ENCODE results near the gene AVP. TPM values are rescaled to one million over a fixed set of nuclear protein-coding genes. Genes with fewer than 3 reads are reported as not detected.

AVP gene
- total and polyA plus RNA-seq, 9 of the 15 experiments (the other 6 are each of a cell fraction or from before 2014, with no cell fraction given), result not detected

GRCh38 chr20:3045816-3046676, 38.5 kb downstream of the AVP start, which contains the start of gene MRPS26:
TSS of gene MRPS26 (plus strand) at chr20:3046052. CDS start at chr20:3046069, 17 bp downstream.
- Histone ChIP-seq H2AFZ (ENCODE audit: low read depth, low read length) (peak within 1 kb of the TSS; percentile 97), H3K4me1 (replicated peaks in 1 of 2; ENCODE audit: control insufficient read depth in 2 of 2, insufficient read depth in 2 of 2, low read length in 2 of 2) (peaks cover 18 to 26% of the 10 kb centered on the region in 2 experiments; a peak in 4 of 5 replicates), H3K27ac (ENCODE audit: extremely low read depth, low read depth, low read length) (peak within 1 kb of the TSS; percentile 86), H3K4me2 (ENCODE audit: insufficient read depth, low read length) (peak within 1 kb of the TSS; percentile 91), H3K79me2 (ENCODE audit: control insufficient read depth, insufficient read depth, low read length) (peaks cover 22% of the 10 kb centered on the region), H3K27me3 (ENCODE audit: control insufficient read depth in 2 of 2, insufficient read depth in 2 of 2, low read length in 2 of 2) (no peaks in the 10 kb centered on the region), H3K9me3 (replicated peaks; ENCODE audit: control insufficient read depth, insufficient read depth, low read depth, low read length) (no peaks in the 10 kb centered on the region), H3K9me1 (ENCODE audit: control insufficient read depth, insufficient read depth, low read length) (no peaks in the 10 kb centered on the region), H3K9ac (ENCODE audit: insufficient read depth in 1 of 2, low read depth in 2 of 2, low read length in 2 of 2) (peak within 1 kb of the TSS; percentile 73 to 96), H3K4me3 (peak within 1 kb of the TSS; percentile 92), H3K36me3 (ENCODE audit: control insufficient read depth, insufficient read depth, low read length) (peaks cover 30% of the 10 kb centered on the region; the same call in 2 of the 3 replicates), H4K20me1 (replicated peaks; ENCODE audit: control insufficient read depth, insufficient read depth, low read length) (no peaks in the 10 kb centered on the region)
- in situ Hi-C loops (cut with MboI), result no loop called here
- no TSS peak for BruUV-seq (replicated peaks)
- ChIA-PET POLR2A (interaction anchor here (0.6 to 1.4 kb wide), 2 partner anchors 10 to 32 kb away, joined by 3 to 5 read pairs; no protein-coding TSS in a partner anchor), CTCF (ENCODE audit: low intra/inter-chr PET ratio) (no interaction called here)
- ATAC-seq (peak; percentile 97), FAIRE-seq (peak; percentile 65), DNase-seq (ENCODE audit: extremely low read depth in 1 of 4, low spot score in 3 of 4) (peak; percentile 86 to 92 (median 88))
- WGBS (ENCODE audit: insufficient coverage, low coverage, missing lambda C conversion rate), result under 1% methylated on average over 39 of the region's 104 CpGs
- intact Hi-C loops (cut with micrococcal nuclease), result no loop called here
- TF ChIP-seq DMBX1 (CRISPR knock-in tag; IDR thresholded peaks at IDR 0.05; ENCODE audit: borderline replicate concordance) (no peak), TAL1 (IDR thresholded peaks at IDR 0.05) (no peak), TEAD2 (tag; IDR thresholded peaks at IDR 0.05) (no peak), THRAP3 (IDR thresholded peaks at IDR 0.05; ENCODE audit: borderline replicate concordance) (no peak), ZNF212 (CRISPR knock-in tag; IDR thresholded peaks at IDR 0.05) (no peak; the same call in 1 of the 2 replicates), ZNF507 (tag; conservative IDR thresholded peaks at IDR 0.05) (no peak), ZC3H11A (IDR thresholded peaks at IDR 0.05; ENCODE audit: low read depth, low read length) (no peak), ZNF764 (CRISPR knock-in tag; IDR thresholded peaks at IDR 0.05; ENCODE audit: low read depth) (no peak), LCOR (CRISPR knock-in tag; IDR thresholded peaks at IDR 0.05) (no peak), MXD1 (CRISPR knock-in tag; IDR thresholded peaks at IDR 0.05; ENCODE audit: borderline replicate concordance, poor library complexity, severe bottlenecking) (peak; percentile 11), ZFP1 (CRISPR knock-in tag; IDR thresholded peaks at IDR 0.05) (no peak), TEAD1 (CRISPR knock-in tag; IDR thresholded peaks at IDR 0.05) (peak in 1 of 2 experiments; percentile 85; a peak in 2 of 4 replicates), ZNF561 (CRISPR knock-in tag; conservative IDR thresholded peaks at IDR 0.05) (no peak), JUNB (CRISPR knock-in tag; conservative IDR thresholded peaks at IDR 0.05) (no peak), ILK (tag; IDR thresholded peaks at IDR 0.05; ENCODE audit: borderline replicate concordance, low read depth) (no peak), NCOA6 (IDR thresholded peaks at IDR 0.05) (no peak), ZNF354B (CRISPR knock-in tag; IDR thresholded peaks at IDR 0.05) (no peak), NR4A1 (CRISPR knock-in tag; IDR thresholded peaks at IDR 0.05) (no peak), NR4A1 (tag; IDR thresholded peaks at IDR 0.05) (no peak), ZNF589 (CRISPR knock-in tag; IDR thresholded peaks at IDR 0.05; ENCODE audit: low read depth) (no peak), POLR2AphosphoS2 (IDR thresholded peaks at IDR 0.05; ENCODE audit: low read length) (0 out of 2 replicates have a peak, but pooled peaks have one; percentile 52), SMARCA5 (IDR thresholded peaks at IDR 0.05) (no peak), STAG1 (CRISPR knock-in tag; IDR thresholded peaks at IDR 0.05; ENCODE audit: borderline replicate concordance) (no peak), NR2C1 (IDR thresholded peaks at IDR 0.05) (peak; percentile 77), NR2C1 (tag; IDR thresholded peaks at IDR 0.05) (peak; percentile 89), KLF6 (CRISPR knock-in tag; IDR thresholded peaks at IDR 0.05; ENCODE audit: borderline replicate concordance) (no peak)

Measured in K562 (cell line).